Measurements from ENCODE around the gene ZCCHC14. TPM values are rescaled to one million over a fixed set of nuclear protein-coding genes. Genes with fewer than 3 reads are reported as not detected.

ZCCHC14 gene
- total and polyA plus RNA-seq, 10 of the 15 experiments (the other 5 are each of a cell fraction or from before 2014, with no cell fraction given) = 0.02 to 0.26 (median 0.05) TPM; not detected in 3

DNA sequence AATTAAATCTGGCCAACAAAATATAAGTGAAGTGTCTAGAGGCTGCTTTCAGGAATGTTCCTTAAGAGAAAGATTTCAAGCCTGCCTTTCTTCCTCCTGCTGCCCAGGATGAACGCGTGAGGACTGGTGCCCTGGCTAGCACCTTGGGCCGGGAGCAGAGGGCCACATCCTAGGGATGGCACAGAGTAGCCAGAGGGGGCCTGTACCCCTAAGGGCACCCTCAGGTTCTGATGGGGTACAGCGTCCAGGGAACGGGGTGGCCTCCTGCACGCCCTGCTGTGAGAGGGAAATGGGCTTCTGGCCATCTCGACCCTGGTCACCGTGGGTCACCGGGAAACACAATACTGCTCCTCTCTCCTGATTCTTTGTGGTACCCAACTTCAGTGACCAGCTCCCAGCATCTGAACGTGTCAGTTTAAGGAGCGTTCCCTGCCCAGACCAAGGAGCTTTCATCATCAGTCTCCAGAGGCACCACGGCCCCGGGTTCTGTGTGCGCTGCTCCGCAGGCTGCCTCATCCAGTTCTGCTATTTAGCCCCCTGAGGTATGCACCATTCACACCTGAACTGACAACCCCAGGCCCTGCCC lies 60.4 kb downstream of the ZCCHC14 start:
- BruUV-seq (replicated peaks) = no TSS peak
- ATAC-seq (no peak), FAIRE-seq (no peak), DNase-seq (ENCODE audit: low read depth, low spot score) (no peak)
- intact Hi-C loops (cut with micrococcal nuclease; ENCODE audit: unreplicated experiment) = no loop called here
- H3K4me3 ChIP-seq = no peak overlapping the region
- no peaks in the 10 kb centered on the region for H3K9me3 ChIP-seq (replicated peaks; ENCODE audit: control insufficient read depth, insufficient read depth, low read length)
- no peak overlapping the region for H3K9ac ChIP-seq (ENCODE audit: control insufficient read depth, insufficient read depth, low read length)
- no peak overlapping the region for H2AFZ ChIP-seq (ENCODE audit: control insufficient read depth, low read depth, low read length)
- H3K27me3 ChIP-seq (replicated peaks in 1 of 2; ENCODE audit: control insufficient read depth in 2 of 2, insufficient read depth in 2 of 2, low read length in 1 of 2) = peaks cover 0 to 4% of the 10 kb centered on the region in 2 experiments; a peak in 2 of 4 replicates
- in situ Hi-C loops (cut with MboI) = no loop called here
- H4K20me1 ChIP-seq (ENCODE audit: control insufficient read depth, insufficient read depth) = no peaks in the 10 kb centered on the region; the same call in 1 of the 2 replicates
- RAD21 ChIA-PET (ENCODE audit: unreplicated experiment) = no interaction called here
- WGBS (ENCODE audit: insufficient coverage, insufficient replicate concordance, low lambda C conversion rate, missing lambda C conversion rate) = 75% methylated on average over 15 of the region's 15 CpGs
- H3K27ac ChIP-seq (ENCODE audit: control insufficient read depth, insufficient read depth) = no peak overlapping the region
- H3K79me2 ChIP-seq (ENCODE audit: control insufficient read depth, insufficient read depth, low read length) = no peaks in the 10 kb centered on the region
- no peaks in the 10 kb centered on the region for H3K4me1 ChIP-seq (ENCODE audit: control insufficient read depth, insufficient read depth, low read length)
- no peak overlapping the region for H3K4me2 ChIP-seq (ENCODE audit: control insufficient read depth, insufficient read depth)
- CTCF ChIA-PET = interaction anchor here (0.5 kb wide), 1 partner anchor 290 kb away, joined by 3 read pairs; no protein-coding TSS in a partner anchor
- TF ChIP-seq, protein P1, sequence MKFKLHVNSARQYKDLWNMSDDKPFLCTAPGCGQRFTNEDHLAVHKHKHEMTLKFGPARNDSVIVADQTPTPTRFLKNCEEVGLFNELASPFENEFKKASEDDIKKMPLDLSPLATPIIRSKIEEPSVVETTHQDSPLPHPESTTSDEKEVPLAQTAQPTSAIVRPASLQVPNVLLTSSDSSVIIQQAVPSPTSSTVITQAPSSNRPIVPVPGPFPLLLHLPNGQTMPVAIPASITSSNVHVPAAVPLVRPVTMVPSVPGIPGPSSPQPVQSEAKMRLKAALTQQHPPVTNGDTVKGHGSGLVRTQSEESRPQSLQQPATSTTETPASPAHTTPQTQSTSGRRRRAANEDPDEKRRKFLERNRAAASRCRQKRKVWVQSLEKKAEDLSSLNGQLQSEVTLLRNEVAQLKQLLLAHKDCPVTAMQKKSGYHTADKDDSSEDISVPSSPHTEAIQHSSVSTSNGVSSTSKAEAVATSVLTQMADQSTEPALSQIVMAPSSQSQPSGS (IDR thresholded peaks at IDR 0.05; ENCODE audit: low read length) = no peak
- TF ChIP-seq HDAC6 (IDR thresholded peaks at IDR 0.05; ENCODE audit: unreplicated experiment) (no peak), MYC (IDR thresholded peaks at IDR 0.05; ENCODE audit: insufficient read depth, insufficient read length, insufficient replicate concordance, low read length, severe bottlenecking) (no peak), IRF3 (IDR thresholded peaks at IDR 0.05) (no peak), STAT3 (IDR thresholded peaks at IDR 0.05; ENCODE audit: low read depth, low read length) (no peak), TARDBP (IDR thresholded peaks at IDR 0.05; ENCODE audit: borderline replicate concordance) (no peak), ESRRA (IDR thresholded peaks at IDR 0.05; ENCODE audit: low read length) (no peak), NFYA (IDR thresholded peaks at IDR 0.05; ENCODE audit: borderline replicate concordance, low read depth, low read length) (no peak), GABPA (IDR thresholded peaks at IDR 0.05; ENCODE audit: low read depth) (no peak), ZNF622 (IDR thresholded peaks at IDR 0.05) (no peak), SMAD5 (IDR thresholded peaks at IDR 0.05; ENCODE audit: low read depth) (no peak), NRF1 (conservative IDR thresholded peaks at IDR 0.05; ENCODE audit: low read depth, low read length) (no peak), BRCA1 (IDR thresholded peaks at IDR 0.05; ENCODE audit: low read depth, low read length) (no peak)
- TF ChIP-seq, protein P2, sequence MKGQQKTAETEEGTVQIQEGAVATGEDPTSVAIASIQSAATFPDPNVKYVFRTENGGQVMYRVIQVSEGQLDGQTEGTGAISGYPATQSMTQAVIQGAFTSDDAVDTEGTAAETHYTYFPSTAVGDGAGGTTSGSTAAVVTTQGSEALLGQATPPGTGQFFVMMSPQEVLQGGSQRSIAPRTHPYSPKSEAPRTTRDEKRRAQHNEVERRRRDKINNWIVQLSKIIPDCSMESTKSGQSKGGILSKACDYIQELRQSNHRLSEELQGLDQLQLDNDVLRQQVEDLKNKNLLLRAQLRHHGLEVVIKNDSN (IDR thresholded peaks at IDR 0.05; ENCODE audit: borderline replicate concordance, extremely low read length, insufficient read depth, low read depth, low read length) = no peak
- SMC1A ChIA-PET (ENCODE audit: uncharacterized antibody, unreplicated experiment) = no interaction called here
- POLR2A ChIA-PET = no interaction called here
- H3K36me3 ChIP-seq (ENCODE audit: control insufficient read depth in 2 of 2, insufficient read depth in 2 of 2, low read length in 1 of 2) = no peaks in the 10 kb centered on the region
